Heart left ventricle (tissue), 16 donors: Measurements from ENCODE around the gene C2CD4D. TPM values are rescaled to one million over a fixed set of nuclear protein-coding genes. Genes with fewer than 3 reads are reported as not detected.

ENCODE experiments used
- ATAC-seq, 4 donors: fragments of 200-7000 bp; cut with Tn5 transposase; one replicate each; pipeline ENCODE4 v1.9.1; 2020 to 2022; ENCODE audit warnings: moderate library complexity in 4 of 4, mild to moderate bottlenecking in 3 of 4, moderate number of reproducible peaks in 1 of 4
- DNase-seq, 5 donors: peaks; one replicate each; pipeline ENCODE4 v3.0.0-alpha.2; 2020
- H3K27ac ChIP-seq, 12 donors: fragments of 200-600 bp; sonication (generic) in 4 of 12; one replicate each; pipeline versions ENCODE4 v1.5.0 to v1.8.0; 2016 to 2022; ENCODE audit warnings: mild to moderate bottlenecking in 2 of 12
- H3K27me3 ChIP-seq, 9 donors: fragments of 200-600 bp; sonication (generic) in 2 of 9; one replicate each; pipeline versions ENCODE4 v1.5.1 to v1.8.0; 2016 to 2022; ENCODE audit warnings: mild to moderate bottlenecking in 3 of 9
- H3K36me3 ChIP-seq, 9 donors: fragments of 200-600 bp; sonication (generic) in 2 of 9; one replicate each; pipeline versions ENCODE4 v1.5.0 to v1.8.0; 2018 to 2022; ENCODE audit warnings: mild to moderate bottlenecking in 2 of 9
- H3K4me1 ChIP-seq, 12 donors: fragments of 200-600 bp; sonication (generic) in 4 of 12; one replicate each; pipeline versions ENCODE4 v1.5.0 to v1.8.0; 2016 to 2022; ENCODE audit warnings: mild to moderate bottlenecking in 3 of 12
- H3K4me3 ChIP-seq, 12 donors: fragments of 200-600 bp; sonication (generic) in 4 of 12; one replicate each; pipeline versions ENCODE4 v1.5.0 to v1.8.0; 2017 to 2022; ENCODE audit warnings: mild to moderate bottlenecking in 9 of 12, moderate library complexity in 4 of 12
- H3K9me3 ChIP-seq, 12 donors: fragments of 200-600 bp; sonication (generic) in 4 of 12; one replicate each; pipeline versions ENCODE4 v1.5.0 to v1.8.0; 2016 to 2022; ENCODE audit warnings: mild to moderate bottlenecking in 1 of 12
- CTCF ChIP-seq, 12 donors: fragments of 200-600 bp; sonication (generic) in 4 of 12; IDR thresholded peaks; one replicate each; pipeline versions ENCODE4 v1.5.0 to v1.8.0; 2018 to 2022; ENCODE audit warnings: antibody characterized with exemption in 12 of 12, mild to moderate bottlenecking in 5 of 12
- POLR2A ChIP-seq, 2 donors: fragments of 450-650 bp; IDR thresholded peaks; one replicate each; pipeline ENCODE4 v1.6.1; 2017; ENCODE audit warnings: antibody characterized with exemption in 2 of 2, mild to moderate bottlenecking in 2 of 2, moderate library complexity in 2 of 2
- WGBS, 4 donors: extraction: QIAGEN DNeasy Blood & Tissue Kit in 2 of 4; methylation state at CpG; one replicate each; pipeline versions ENCODE4 v1.1.5 to v1.1.7; 2013 to 2018; 5-methylcytosine and 5-hydroxymethylcytosine counted together
- intact Hi-C, 10 donors: fragments of 100-400 bp; cut with DNase I; formaldehyde crosslinking; loops; one replicate each; pipeline versions ENCODE4 v1.11.1 to v1.14.2; 2022
- polyA plus RNA-seq, 2 donors: library from polyadenylated mRNA; stranded (reverse); fragments of 200-250 nt; gene quantifications; one replicate each; pipeline ENCODE4 v1.2.3, GENCODE V29; 2013
- total RNA-seq, 9 donors: library from RNA; depleted of rRNA in 2 of 9; stranded (reverse); fragments of >200 nt in 2 of 9; fragmentation: NEBNext Ultra II Directional in 3 of 9; extraction: Animal tissue kit (Norgen Biotek cat#: 25700) in 3 of 9; gene quantifications; one replicate each; pipeline versions ENCODE4 v1.1.0 to v1.2.4, GENCODE V29; 2016 to 2023
- donor health status: ischemic (EF 13 %, LVEDD 7.1; RV severe dilation, severe dysfunction).
- donor health status: healthy with polysubstance abuse.
- donor health status: DM: no; HTN: yes; CAD: no.
- donor health status: DM: no; HTN: no; CAD: no.
- donor health status: ischemic (EF 25% LVEDD 6.9; RV normal size, moderate dysfunction).
- donor health status: ischemic (EF 25% LVEDD 5.7; RV mildly dilated, moderate dysfunction).
- donor health status: healthy.
- donor health status: DM: yes; HTN: yes; CAD: no.
- donor health status: ischemic (EF 35%, LVEDD 5.7; RV mildly dilated, moderate dysfunction).
- donor health status: nonischemic (EF 11% LVEDD 7.7; RV severe dilation, severe dysfunction).
- donor health status: DM: yes; HTN: yes; CAD: no.
- donor health status: PGD.
- donor health status: ischemic (EF 29% LVEDD 5.4; RV normal size, mild dysfunction).
- donor health status: nonischemic (EF 23%, LVEDD 6.1; RV moderate dilation, normal function).

C2CD4D gene
- total and polyA plus RNA-seq, 11 donors: 0.14 to 0.28 TPM; not detected in 9

- ATAC-seq: no peak
- intact Hi-C loops: no loop called here
- H3K27ac ChIP-seq: no peak overlapping the region
- H3K27me3 ChIP-seq: no peaks in the 10 kb centered on the region
- H3K4me3 ChIP-seq: no peak overlapping the region
- no peaks in the 10 kb centered on the region for H3K9me3 ChIP-seq
- TF ChIP-seq POLR2A (IDR thresholded peaks at IDR 0.05) (no peak), CTCF (IDR thresholded peaks at IDR 0.05) (no peak)
- no peak for DNase-seq
- no peaks in the 10 kb centered on the region for H3K4me1 ChIP-seq
- H3K36me3 ChIP-seq: peaks cover 0 to 8% (median 0%) of the 10 kb centered on the region in 9 donors
- WGBS, 4 donors: 68 to 78% (median 73%) methylated on average over 5 of the region's 5 CpGs
These were observed 32.5 kb downstream of the C2CD4D start for GRCh38 chr1:151807131-151807530.

GRCh38 chr1:151806170-151806569 lies 33.5 kb downstream of the C2CD4D start:
- no peak for DNase-seq
- no peaks in the 10 kb centered on the region for H3K27me3 ChIP-seq
- intact Hi-C loops: no loop called here
- no peak overlapping the region for H3K27ac ChIP-seq
- H3K36me3 ChIP-seq: peaks cover 0 to 7% (median 0%) of the 10 kb centered on the region in 9 donors
- TF ChIP-seq POLR2A (IDR thresholded peaks at IDR 0.05) (no peak), CTCF (IDR thresholded peaks at IDR 0.05) (no peak)
- no peaks in the 10 kb centered on the region for H3K9me3 ChIP-seq
- ATAC-seq: no peak
- H3K4me3 ChIP-seq: no peak overlapping the region
- no peaks in the 10 kb centered on the region for H3K4me1 ChIP-seq
- 80 to 96% (median 85%) methylated on average over 7 of the region's 7 CpGs for WGBS, 4 donors

- no peaks in the 10 kb centered on the region for H3K4me1 ChIP-seq
- H3K9me3 ChIP-seq: no peaks in the 10 kb centered on the region
- H3K4me3 ChIP-seq: no peak within 1 kb of the TSS
- no peak within 1 kb of the TSS for H3K27ac ChIP-seq
- no peak for DNase-seq
- TF ChIP-seq CTCF (IDR thresholded peaks at IDR 0.05): no peak
- no peak for TF ChIP-seq POLR2A (IDR thresholded peaks at IDR 0.05)
- H3K36me3 ChIP-seq: peaks cover 0 to 3% (median 0%) of the 10 kb centered on the region in 9 donors
- intact Hi-C loops: no loop called here
- H3K27me3 ChIP-seq: peaks cover 0 to 2% (median 0%) of the 10 kb centered on the region in 9 donors
- WGBS, 4 donors: 59 to 68% (median 60%) methylated on average over 12 of the region's 12 CpGs
- ATAC-seq: no peak
These were observed 34.4 kb downstream of the C2CD4D start, which contains the start of gene LINGO4 for GRCh38 chr1:151805066-151805820. LINGO4 (minus strand) TSS chr1:151805419; CDS start chr1:151802704, 2,715 bp downstream.

DNA sequence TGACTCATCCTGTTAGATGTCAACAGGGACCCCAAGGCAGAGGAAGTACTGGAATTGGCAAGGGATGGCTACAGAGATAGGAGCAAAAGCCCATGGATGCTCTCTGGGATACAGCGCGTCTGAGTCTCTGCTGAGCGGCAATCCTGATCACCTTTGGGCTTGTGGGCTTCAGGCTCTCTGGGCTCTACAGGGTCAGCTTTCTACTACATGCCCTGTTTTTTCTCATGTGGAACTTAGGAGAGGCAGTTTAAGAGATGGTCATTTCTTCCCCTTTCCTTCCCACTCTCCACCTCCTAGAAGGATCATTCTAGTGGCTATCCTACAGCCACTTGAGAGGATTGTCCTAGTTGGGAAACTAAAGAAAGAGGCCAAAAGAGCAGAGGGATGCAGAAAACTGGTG lies 35.7 kb downstream of the C2CD4D start:
- intact Hi-C loops: no loop called here
- no peak overlapping the region for H3K4me3 ChIP-seq
- H3K27ac ChIP-seq: no peak overlapping the region
- H3K36me3 ChIP-seq: no peaks in the 10 kb centered on the region
- no peaks in the 10 kb centered on the region for H3K9me3 ChIP-seq
- ATAC-seq (no peak), DNase-seq (no peak)
- peaks cover 0 to 6% (median 0%) of the 10 kb centered on the region in 9 donors for H3K27me3 ChIP-seq
- 90 to 98% (median 93%) methylated on average over 3 of the region's 3 CpGs for WGBS, 4 donors
- TF ChIP-seq CTCF (IDR thresholded peaks at IDR 0.05): no peak
- no peak for TF ChIP-seq POLR2A (IDR thresholded peaks at IDR 0.05)
- H3K4me1 ChIP-seq: no peaks in the 10 kb centered on the region
